SJCRH30 (cell line): ENCODE measurements around the gene PLEKHM3. TPM values are rescaled to one million over a fixed set of nuclear protein-coding genes. Genes with fewer than 3 reads are reported as not detected.

Source experiments
- DNase-seq, 2 experiments: peaks; one replicate each; pipeline ENCODE4 v3.0.0-alpha.2; 2015 to 2020
- H3K27ac ChIP-seq: fragments of 250-450 bp; sonication (Bioruptor Pico); 2 replicates; pipeline ENCODE4 v1.5.1; 2020; ENCODE audit warnings: mild to moderate bottlenecking, moderate library complexity
- H3K27me3 ChIP-seq: fragments of 250-450 bp; sonication (Bioruptor Pico); 2 replicates; pipeline ENCODE4 v1.5.1; 2020; ENCODE audit warnings: mild to moderate bottlenecking, moderate library complexity
- H3K36me3 ChIP-seq: fragments of 250-450 bp; sonication (Bioruptor Pico); 2 replicates; pipeline ENCODE4 v1.5.1; 2020; ENCODE audit warnings: mild to moderate bottlenecking, moderate library complexity
- H3K4me1 ChIP-seq: fragments of 250-450 bp; sonication (Bioruptor Pico); 2 replicates; pipeline ENCODE4 v1.5.1; 2020; ENCODE audit warnings: mild to moderate bottlenecking, moderate library complexity
- H3K4me3 ChIP-seq: fragments of 250-450 bp; sonication (Bioruptor Pico); 2 replicates; pipeline ENCODE4 v1.5.1; 2020; ENCODE audit warnings: mild to moderate bottlenecking, moderate library complexity
- H3K9me3 ChIP-seq: fragments of 250-450 bp; sonication (Bioruptor Pico); replicated peaks from 2 replicates; pipeline ENCODE4 v1.5.1; 2020; ENCODE audit warnings: mild to moderate bottlenecking, moderate library complexity
- total RNA-seq: library from RNA; depleted of rRNA; stranded (reverse); fragments of >200 nt; shearing (Covaris generic); gene quantifications from 2 replicates; pipeline ENCODE4 v1.2.3, GENCODE V29; 2014

Gene PLEKHM3
- total RNA-seq, 1 experiment from 2014 or later: 6.1 TPM

- Histone ChIP-seq H3K4me1 (no peaks in the 10 kb centered on the region), H3K36me3 (no peaks in the 10 kb centered on the region), H3K4me3 (no peak overlapping the region), H3K27ac (no peak overlapping the region), H3K27me3 (no peaks in the 10 kb centered on the region), H3K9me3 (no peaks in the 10 kb centered on the region)
- no peak for DNase-seq
Observed at GRCh38 chr2:207935991-207936370, 89.3 kb downstream of the PLEKHM3 start.

- Histone ChIP-seq H3K27me3 (no peaks in the 10 kb centered on the region), H3K4me3 (no peak overlapping the region), H3K36me3 (no peaks in the 10 kb centered on the region), H3K27ac (no peak overlapping the region), H3K9me3 (no peaks in the 10 kb centered on the region), H3K4me1 (no peaks in the 10 kb centered on the region)
- no peak for DNase-seq
Observed at GRCh38 chr2:207935121-207935990, 90.0 kb downstream of the PLEKHM3 start.

GRCh38 chr2:207934720-207935119 is 90.6 kb downstream of the PLEKHM3 start:
- H3K4me1 ChIP-seq: no peaks in the 10 kb centered on the region
- no peak overlapping the region for H3K4me3 ChIP-seq
- DNase-seq: no peak
- H3K27ac ChIP-seq: no peak overlapping the region
- no peaks in the 10 kb centered on the region for H3K27me3 ChIP-seq
- H3K9me3 ChIP-seq: no peaks in the 10 kb centered on the region
- H3K36me3 ChIP-seq: no peaks in the 10 kb centered on the region

DNA sequence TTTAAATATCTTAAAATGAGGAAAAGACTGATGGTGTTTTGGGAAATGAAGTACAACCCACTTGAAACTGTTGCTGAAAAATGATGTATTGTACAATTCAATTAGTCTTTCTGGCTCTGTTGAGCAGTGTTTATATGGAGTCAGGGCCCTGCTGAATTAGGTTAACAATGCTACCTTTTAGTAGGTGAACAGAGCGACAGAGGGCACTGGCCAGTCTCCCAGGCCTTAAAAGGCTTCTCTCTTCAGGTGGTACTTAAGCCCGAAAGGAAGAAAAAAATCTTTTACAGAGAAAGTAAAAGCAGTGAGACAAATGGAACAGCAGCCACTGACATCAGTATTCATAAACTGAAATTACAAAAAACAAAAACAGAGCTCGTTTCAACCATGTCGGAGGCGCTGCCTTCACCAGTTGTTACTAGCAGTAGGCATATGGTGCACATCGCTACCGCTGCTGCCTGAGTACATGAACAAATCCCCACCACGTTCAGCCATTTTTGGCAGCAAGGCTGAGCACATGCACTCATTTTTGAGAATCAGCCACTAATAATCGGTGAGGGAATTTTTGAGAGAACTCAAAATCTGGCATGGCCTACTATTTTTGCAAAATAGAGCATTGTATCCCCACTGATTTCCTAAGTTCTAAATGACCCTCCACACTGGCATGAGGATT is 91.8 kb downstream of the PLEKHM3 start:
- H3K4me3 ChIP-seq: no peak overlapping the region
- H3K9me3 ChIP-seq: no peaks in the 10 kb centered on the region
- no peak for DNase-seq
- no peaks in the 10 kb centered on the region for H3K36me3 ChIP-seq
- H3K4me1 ChIP-seq: no peaks in the 10 kb centered on the region
- H3K27me3 ChIP-seq: no peaks in the 10 kb centered on the region
- H3K27ac ChIP-seq: no peak overlapping the region

GRCh38 chr2:207932106-207932505 is 93.2 kb downstream of the PLEKHM3 start:
- no peak overlapping the region for H3K27ac ChIP-seq
- no peaks in the 10 kb centered on the region for H3K27me3 ChIP-seq
- H3K4me3 ChIP-seq: no peak overlapping the region
- no peak for DNase-seq
- no peaks in the 10 kb centered on the region for H3K9me3 ChIP-seq
- H3K36me3 ChIP-seq: no peaks in the 10 kb centered on the region
- peaks cover 3% of the 10 kb centered on the region for H3K4me1 ChIP-seq

GRCh38 chr2:207930747-207931146 is 94.6 kb downstream of the PLEKHM3 start:
- H3K27ac ChIP-seq: no peak overlapping the region
- peak overlapping the region; percentile 23; the same call in 1 of the 2 replicates for H3K4me3 ChIP-seq
- DNase-seq: peak; percentile 39 to 57
- H3K27me3 ChIP-seq: no peaks in the 10 kb centered on the region
- H3K9me3 ChIP-seq: no peaks in the 10 kb centered on the region
- H3K36me3 ChIP-seq: no peaks in the 10 kb centered on the region
- H3K4me1 ChIP-seq: peaks cover 3% of the 10 kb centered on the region

- no peak for DNase-seq
- Histone ChIP-seq H3K4me1 (peaks cover 3% of the 10 kb centered on the region), H3K4me3 (no peak overlapping the region), H3K36me3 (no peaks in the 10 kb centered on the region), H3K9me3 (no peaks in the 10 kb centered on the region), H3K27ac (no peak overlapping the region), H3K27me3 (no peaks in the 10 kb centered on the region)
Observed at GRCh38 chr2:207929923-207930322, 95.4 kb downstream of the PLEKHM3 start.

DNA sequence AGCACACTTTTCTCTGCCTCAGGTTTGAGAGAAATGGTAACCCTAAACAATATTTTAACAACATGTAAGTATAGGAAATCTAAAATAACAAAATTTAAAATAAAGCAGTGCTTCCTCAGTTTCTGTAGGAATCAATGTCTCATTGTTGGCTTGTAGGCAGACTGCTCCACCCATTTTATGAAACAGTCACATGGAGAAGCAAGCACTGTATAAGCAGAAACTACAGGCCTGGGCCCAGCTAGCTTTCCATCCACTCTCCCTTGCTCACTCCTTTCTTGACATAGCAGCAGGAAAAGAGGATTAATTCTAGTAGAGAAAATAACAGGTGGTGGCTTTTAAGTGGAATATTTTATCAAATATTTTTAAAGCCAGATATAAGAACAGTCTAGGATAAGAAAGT is 97.2 kb downstream of the PLEKHM3 start:
- DNase-seq: peak in 1 of 2 experiments; percentile 27
- no peak overlapping the region for H3K27ac ChIP-seq
- H3K9me3 ChIP-seq: no peaks in the 10 kb centered on the region
- no peak overlapping the region for H3K4me3 ChIP-seq
- peaks cover 3% of the 10 kb centered on the region for H3K4me1 ChIP-seq
- H3K27me3 ChIP-seq: no peaks in the 10 kb centered on the region
- no peaks in the 10 kb centered on the region for H3K36me3 ChIP-seq

- Histone ChIP-seq H3K27me3 (no peaks in the 10 kb centered on the region), H3K27ac (no peak overlapping the region), H3K36me3 (no peaks in the 10 kb centered on the region), H3K4me1 (peaks cover 3% of the 10 kb centered on the region), H3K9me3 (no peaks in the 10 kb centered on the region), H3K4me3 (no peak overlapping the region)
- DNase-seq: no peak
Observed at GRCh38 chr2:207926989-207927300, 98.4 kb downstream of the PLEKHM3 start.

DNA sequence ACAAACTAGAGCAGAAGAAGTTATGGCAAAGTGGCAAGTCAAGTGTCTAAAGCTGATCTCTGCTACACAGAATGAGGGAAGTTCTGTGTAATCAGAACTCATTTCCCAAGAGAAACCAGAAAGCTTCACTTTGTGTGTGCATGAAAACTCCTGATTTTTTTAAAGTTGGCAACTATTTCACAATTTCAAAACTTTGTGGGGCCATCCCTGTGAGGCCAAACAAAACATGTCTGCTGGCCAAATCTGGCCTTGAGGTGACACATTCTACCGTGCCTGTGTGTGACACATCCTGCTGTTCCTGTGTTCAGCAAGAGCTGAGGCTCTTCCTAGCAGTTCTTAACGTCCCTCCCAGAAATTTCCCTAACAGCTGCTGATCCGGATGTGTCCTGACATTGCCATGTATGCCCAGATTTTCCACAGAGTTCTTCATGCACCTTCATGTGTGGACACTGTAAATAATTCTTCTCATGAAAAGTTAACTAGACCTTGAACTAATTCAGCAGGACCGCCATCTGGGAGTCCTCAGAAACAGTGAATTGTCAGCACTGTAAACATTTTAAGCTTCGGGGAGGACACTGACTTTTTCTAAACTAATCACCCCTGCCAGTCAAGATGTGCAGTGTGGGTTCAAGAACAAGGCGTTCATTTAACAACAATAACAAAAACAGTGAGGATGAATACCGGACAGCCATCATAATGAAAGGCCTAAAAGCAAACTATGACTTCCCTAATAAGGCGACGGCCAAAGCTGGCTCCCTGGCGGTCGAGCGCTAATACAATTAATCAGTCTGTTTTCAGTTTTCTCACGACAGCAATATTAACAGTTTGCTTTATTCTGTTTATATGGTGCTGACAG is 99.0 kb downstream of the PLEKHM3 start:
- no peaks in the 10 kb centered on the region for H3K27me3 ChIP-seq
- H3K9me3 ChIP-seq: no peaks in the 10 kb centered on the region
- H3K27ac ChIP-seq: no peak overlapping the region
- no peak overlapping the region for H3K4me3 ChIP-seq
- H3K4me1 ChIP-seq: peaks cover 3% of the 10 kb centered on the region
- no peak for DNase-seq
- no peaks in the 10 kb centered on the region for H3K36me3 ChIP-seq

GRCh38 chr2:207925601-207926000 is 99.7 kb downstream of the PLEKHM3 start:
- H3K4me3 ChIP-seq: no peak overlapping the region
- H3K4me1 ChIP-seq: peaks cover 3% of the 10 kb centered on the region
- H3K27ac ChIP-seq: no peak overlapping the region
- DNase-seq: no peak
- H3K9me3 ChIP-seq: no peaks in the 10 kb centered on the region
- no peaks in the 10 kb centered on the region for H3K27me3 ChIP-seq
- H3K36me3 ChIP-seq: no peaks in the 10 kb centered on the region

DNA sequence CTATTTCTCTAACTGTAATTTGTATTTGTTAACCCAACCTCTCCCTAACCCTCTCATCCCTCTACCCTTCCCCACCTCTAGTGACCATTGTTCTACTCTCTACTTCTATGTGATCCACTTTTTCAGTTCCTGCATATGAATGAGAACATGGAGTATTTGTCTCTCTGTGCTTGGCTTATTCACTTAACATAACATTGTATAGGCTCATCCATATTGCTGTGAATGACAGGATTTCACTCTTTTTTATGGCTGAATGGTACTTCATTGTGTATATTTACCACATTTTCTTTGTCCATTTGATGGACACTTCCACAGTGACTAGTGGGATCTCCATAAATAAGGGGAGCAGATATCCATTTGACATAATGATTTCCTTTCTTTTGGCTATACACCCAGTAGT is 103.7 kb downstream of the PLEKHM3 start:
- Histone ChIP-seq H3K36me3 (no peaks in the 10 kb centered on the region), H3K4me1 (no peaks in the 10 kb centered on the region), H3K4me3 (no peak overlapping the region), H3K9me3 (no peaks in the 10 kb centered on the region), H3K27ac (no peak overlapping the region), H3K27me3 (no peaks in the 10 kb centered on the region)
- no peak for DNase-seq

DNA sequence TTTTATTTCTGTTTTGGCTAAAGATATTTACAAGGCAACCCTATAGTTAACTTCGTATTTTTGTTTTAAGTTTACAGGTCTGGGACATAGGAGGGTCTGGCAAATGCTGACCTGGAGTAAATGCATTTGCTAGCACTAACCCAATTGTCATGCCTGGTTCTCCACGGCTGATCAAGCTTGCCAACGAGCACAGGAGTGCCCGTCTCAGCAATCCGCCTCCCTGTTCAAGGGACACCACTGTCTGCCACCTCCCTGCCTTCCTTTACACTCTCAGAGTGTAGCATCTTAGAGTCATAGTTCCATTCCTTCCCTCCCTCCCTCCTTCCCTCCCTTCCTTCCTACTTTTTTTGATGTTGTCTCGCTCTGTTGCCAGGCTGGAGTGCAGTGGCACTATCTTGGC is 104.6 kb downstream of the PLEKHM3 start:
- H3K27me3 ChIP-seq: no peaks in the 10 kb centered on the region
- no peak overlapping the region for H3K4me3 ChIP-seq
- no peaks in the 10 kb centered on the region for H3K4me1 ChIP-seq
- no peaks in the 10 kb centered on the region for H3K36me3 ChIP-seq
- DNase-seq: no peak
- H3K27ac ChIP-seq: no peak overlapping the region
- H3K9me3 ChIP-seq: no peaks in the 10 kb centered on the region

- Histone ChIP-seq H3K9me3 (no peaks in the 10 kb centered on the region), H3K4me3 (no peak overlapping the region), H3K27ac (no peak overlapping the region), H3K4me1 (no peaks in the 10 kb centered on the region), H3K27me3 (no peaks in the 10 kb centered on the region), H3K36me3 (no peaks in the 10 kb centered on the region)
- DNase-seq: no peak
Observed at GRCh38 chr2:207920321-207920720, 105.0 kb downstream of the PLEKHM3 start.
